ENCODE data around the gene IQSEC1.

Gene IQSEC1

GRCh38 chr3:13092621-13093617 is 19.7 kb upstream of the IQSEC1 start:
- POLR2A ChIA-PET (ENCODE audit: low non-redundant PET), result no interaction called here
- CTCF ChIA-PET, result interaction anchor here (0.6 to 2.0 kb wide), 6 partner anchors 18 to 556 kb away, joined by 3 to 4 read pairs (median 4); no protein-coding TSS in a partner anchor
- H3K27ac ChIP-seq, result no peak overlapping the region
- TF ChIP-seq CTCF (conservative IDR thresholded peaks at IDR 0.05; ENCODE audit: low read depth), result no peak
- no peak for DNase-seq (ENCODE audit: low spot score)

GRCh38 chr3:13091898-13092611 is 18.8 kb upstream of the IQSEC1 start:
- POLR2A ChIA-PET (ENCODE audit: low non-redundant PET), result no interaction called here
- H3K27ac ChIP-seq, result no peak overlapping the region
- peak; percentile 61 for DNase-seq (ENCODE audit: low spot score)
- CTCF ChIA-PET, result interaction anchor here (0.5 to 2.0 kb wide), 12 partner anchors 18 to 571 kb away, joined by 3 to 4 read pairs (median 3); no protein-coding TSS in a partner anchor
- TF ChIP-seq CTCF (conservative IDR thresholded peaks at IDR 0.05; ENCODE audit: low read depth), result peak; percentile 91

- DNase-seq (ENCODE audit: low spot score), result no peak
- H3K27ac ChIP-seq, result no peak overlapping the region
- POLR2A ChIA-PET (ENCODE audit: low non-redundant PET), result no interaction called here
- CTCF ChIA-PET, result no interaction called here
- TF ChIP-seq CTCF (conservative IDR thresholded peaks at IDR 0.05; ENCODE audit: low read depth), result no peak
Observed at GRCh38 chr3:13088028-13089006, 15.1 kb upstream of the IQSEC1 start.

GRCh38 chr3:13087320-13087990 is 14.2 kb upstream of the IQSEC1 start:
- TF ChIP-seq CTCF (conservative IDR thresholded peaks at IDR 0.05; ENCODE audit: low read depth), result no peak
- ChIA-PET CTCF (interaction anchor here (0.6 kb wide), 1 partner anchor 1655 kb away, joined by 4 read pairs; no protein-coding TSS in a partner anchor), POLR2A (ENCODE audit: low non-redundant PET) (no interaction called here)
- no peak overlapping the region for H3K27ac ChIP-seq
- DNase-seq (ENCODE audit: low spot score), result no peak

- no peak overlapping the region for H3K27ac ChIP-seq
- ChIA-PET CTCF (interaction anchor here (0.6 kb wide), 1 partner anchor 1654 kb away, joined by 4 read pairs; no protein-coding TSS in a partner anchor), POLR2A (ENCODE audit: low non-redundant PET) (no interaction called here)
- no peak for DNase-seq (ENCODE audit: low spot score)
- TF ChIP-seq CTCF (conservative IDR thresholded peaks at IDR 0.05; ENCODE audit: low read depth), result no peak
Observed at GRCh38 chr3:13086531-13086981, 13.3 kb upstream of the IQSEC1 start.
